Measurements from ENCODE around the gene ELF4.
A peak's percentile ranks its signal among the peaks of the same experiment; 100 is the strongest.

ELF4 gene

GRCh38 chrX:130079824-130080406 lies 30.4 kb downstream of the ELF4 start:
- H3K36me3 ChIP-seq (ENCODE audit: control insufficient read depth, insufficient read depth, low read length) = no peaks in the 10 kb centered on the region
- H3K4me1 ChIP-seq = no peaks in the 10 kb centered on the region
- no peaks in the 10 kb centered on the region for H3K27me3 ChIP-seq (ENCODE audit: control insufficient read depth, insufficient read depth, low read length)
- H2AFZ ChIP-seq = no peak overlapping the region
- no peak overlapping the region for H3K27ac ChIP-seq
- H3K4me2 ChIP-seq (ENCODE audit: low read length) = no peak overlapping the region
- no peaks in the 10 kb centered on the region for H3K79me2 ChIP-seq
- TF ChIP-seq, protein P1, sequence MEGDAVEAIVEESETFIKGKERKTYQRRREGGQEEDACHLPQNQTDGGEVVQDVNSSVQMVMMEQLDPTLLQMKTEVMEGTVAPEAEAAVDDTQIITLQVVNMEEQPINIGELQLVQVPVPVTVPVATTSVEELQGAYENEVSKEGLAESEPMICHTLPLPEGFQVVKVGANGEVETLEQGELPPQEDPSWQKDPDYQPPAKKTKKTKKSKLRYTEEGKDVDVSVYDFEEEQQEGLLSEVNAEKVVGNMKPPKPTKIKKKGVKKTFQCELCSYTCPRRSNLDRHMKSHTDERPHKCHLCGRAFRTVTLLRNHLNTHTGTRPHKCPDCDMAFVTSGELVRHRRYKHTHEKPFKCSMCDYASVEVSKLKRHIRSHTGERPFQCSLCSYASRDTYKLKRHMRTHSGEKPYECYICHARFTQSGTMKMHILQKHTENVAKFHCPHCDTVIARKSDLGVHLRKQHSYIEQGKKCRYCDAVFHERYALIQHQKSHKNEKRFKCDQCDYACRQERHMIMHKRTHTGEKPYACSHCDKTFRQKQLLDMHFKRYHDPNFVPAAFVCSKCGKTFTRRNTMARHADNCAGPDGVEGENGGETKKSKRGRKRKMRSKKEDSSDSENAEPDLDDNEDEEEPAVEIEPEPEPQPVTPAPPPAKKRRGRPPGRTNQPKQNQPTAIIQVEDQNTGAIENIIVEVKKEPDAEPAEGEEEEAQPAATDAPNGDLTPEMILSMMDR (IDR thresholded peaks at IDR 0.05) = peak; percentile 76
- no peak overlapping the region for H3K9ac ChIP-seq
- H3K4me3 ChIP-seq (ENCODE audit: low read depth, low read length) = no peak overlapping the region
- no peaks in the 10 kb centered on the region for H3K9me3 ChIP-seq (ENCODE audit: control insufficient read depth, low read length)

DNA sequence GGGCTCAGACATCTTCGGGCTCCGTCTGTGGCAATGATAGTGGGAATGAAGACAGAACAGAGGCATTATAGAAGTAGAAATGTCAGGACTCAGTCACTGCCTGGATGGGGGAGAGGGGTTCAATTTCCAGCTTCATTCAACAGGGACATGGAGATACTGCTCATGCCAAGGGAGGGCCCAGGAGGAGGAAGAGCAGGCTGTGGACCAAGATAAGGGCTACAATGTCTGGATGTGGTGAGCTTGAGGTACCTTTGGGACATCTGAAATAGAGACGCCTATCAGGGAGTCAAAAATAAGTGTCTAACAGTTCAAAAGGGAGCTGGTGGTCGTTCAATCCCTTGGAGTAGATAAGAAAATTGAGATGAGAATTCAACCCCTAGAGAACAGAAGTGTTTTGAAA lies 34.5 kb downstream of the ELF4 start:
- Histone ChIP-seq H3K79me2 (no peaks in the 10 kb centered on the region), H3K4me2 (ENCODE audit: low read length) (no peak overlapping the region), H3K9me3 (ENCODE audit: control insufficient read depth, low read length) (no peaks in the 10 kb centered on the region), H3K4me1 (no peaks in the 10 kb centered on the region), H2AFZ (no peak overlapping the region), H3K4me3 (ENCODE audit: low read depth, low read length) (no peak overlapping the region), H3K27me3 (ENCODE audit: control insufficient read depth, insufficient read depth, low read length) (no peaks in the 10 kb centered on the region), H3K9ac (no peak overlapping the region), H3K36me3 (ENCODE audit: control insufficient read depth, insufficient read depth, low read length) (no peaks in the 10 kb centered on the region), H3K27ac (no peak overlapping the region)
- TF ChIP-seq, protein P1 (IDR thresholded peaks at IDR 0.05) = no peak

- Histone ChIP-seq H3K4me2 (ENCODE audit: low read length) (no peak overlapping the region), H2AFZ (no peak overlapping the region), H3K4me1 (no peaks in the 10 kb centered on the region), H3K9ac (no peak overlapping the region), H3K36me3 (ENCODE audit: control insufficient read depth, insufficient read depth, low read length) (no peaks in the 10 kb centered on the region), H3K4me3 (ENCODE audit: low read depth, low read length) (no peak overlapping the region), H3K79me2 (no peaks in the 10 kb centered on the region), H3K27ac (no peak overlapping the region), H3K9me3 (ENCODE audit: control insufficient read depth, low read length) (no peaks in the 10 kb centered on the region), H3K27me3 (ENCODE audit: control insufficient read depth, insufficient read depth, low read length) (no peaks in the 10 kb centered on the region)
- TF ChIP-seq, protein P1 (IDR thresholded peaks at IDR 0.05) = no peak
These were observed 38.0 kb downstream of the ELF4 start for GRCh38 chrX:130072345-130072740.

DNA sequence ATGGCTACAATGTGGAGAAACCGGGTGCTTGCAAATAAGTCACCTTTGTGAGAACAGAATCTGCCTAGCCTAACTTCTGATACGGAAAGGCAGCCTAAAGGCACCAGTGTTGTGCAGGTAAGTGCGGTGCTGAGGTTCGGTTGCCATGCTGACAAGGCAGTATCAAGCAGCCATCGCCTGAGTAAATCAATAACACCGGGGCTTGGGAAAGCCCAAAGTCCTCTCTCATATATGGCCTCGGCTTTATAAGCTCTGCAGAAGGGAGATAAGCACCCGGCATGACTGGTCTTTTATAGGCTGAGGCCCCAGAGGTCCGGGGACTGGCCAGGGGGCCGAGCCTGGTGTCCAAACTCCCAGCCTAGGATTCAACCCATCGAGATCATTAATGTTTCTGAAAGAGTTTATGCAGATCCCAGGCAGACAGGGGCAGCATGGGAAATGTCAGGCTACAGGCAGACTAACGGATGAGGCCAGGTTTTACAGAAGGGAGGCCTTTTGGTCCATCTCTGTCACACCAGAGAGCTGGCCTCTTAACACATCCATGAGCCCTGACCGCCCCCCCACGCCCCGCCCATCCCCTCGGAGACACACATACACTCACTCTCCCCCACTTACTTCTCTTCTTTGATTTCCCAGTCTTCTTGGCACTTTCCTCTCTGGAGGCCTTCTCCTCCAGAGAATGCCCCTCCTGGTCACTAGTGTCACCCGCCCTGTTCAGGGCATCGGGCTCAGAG lies 38.5 kb downstream of the ELF4 start:
- Histone ChIP-seq H3K27ac (no peak overlapping the region), H3K27me3 (ENCODE audit: control insufficient read depth, insufficient read depth, low read length) (no peaks in the 10 kb centered on the region), H3K4me1 (no peaks in the 10 kb centered on the region), H3K4me2 (ENCODE audit: low read length) (no peak overlapping the region), H3K79me2 (no peaks in the 10 kb centered on the region), H2AFZ (no peak overlapping the region), H3K36me3 (ENCODE audit: control insufficient read depth, insufficient read depth, low read length) (no peaks in the 10 kb centered on the region), H3K9ac (no peak overlapping the region), H3K4me3 (ENCODE audit: low read depth, low read length) (no peak overlapping the region), H3K9me3 (ENCODE audit: control insufficient read depth, low read length) (no peaks in the 10 kb centered on the region)
- TF ChIP-seq, protein P1 (IDR thresholded peaks at IDR 0.05) = no peak

All from parathyroid adenoma (tissue), 2 donors.